Vagina (tissue), 2 donors: ENCODE measurements around the gene NPAS1.

Experiments
- CTCF ChIP-seq, 3 experiments: fragments of 450-650 bp in 2 of 3; fragments of 200-600 bp in 1 of 3; sonication (generic) in 1 of 3; IDR thresholded peaks; one replicate each; pipeline ENCODE4 v1.5.1; 2017 to 2019; ENCODE audit warnings: antibody characterized with exemption in 3 of 3, mild to moderate bottlenecking in 2 of 3, moderate library complexity in 2 of 3
- POLR2A ChIP-seq, 2 donors: fragments of 450-650 bp; IDR thresholded peaks; one replicate each; pipeline ENCODE4 v1.6.1; 2017; ENCODE audit warnings: antibody characterized with exemption in 2 of 2, mild to moderate bottlenecking in 2 of 2, moderate library complexity in 2 of 2
- POLR2AphosphoS5 ChIP-seq, 2 donors: sonication (generic); formaldehyde crosslinking; IDR thresholded peaks; one replicate each; pipeline ENCODE4 v1.9.0; 2017; ENCODE audit warnings: antibody characterized with exemption in 2 of 2, mild to moderate bottlenecking in 2 of 2, low read depth in 1 of 2; ENCODE audit not compliant: insufficient read depth in 1 of 2

GRCh38 chr19:46974181-46974580 lies 45.5 kb upstream of the NPAS1 start:
- TF ChIP-seq CTCF (IDR thresholded peaks at IDR 0.05) = no peak
- no peak for TF ChIP-seq POLR2A (IDR thresholded peaks at IDR 0.05)
- TF ChIP-seq POLR2AphosphoS5 (IDR thresholded peaks at IDR 0.05; ENCODE audit: insufficient read depth in 1 of 2, low read depth in 1 of 2) = no peak
